NCI-H187 treated with DMSO at 0.1 percent for 48 hours (cell line): ENCODE results near the gene RRP9.
"Not testable (repeated sequence)": the region's sequence is repeated elsewhere in the genome, so short reads cannot be mapped to it uniquely, and the experiment has no call there.

Experiments used
- DNase-seq: peaks from one replicate; lab custom pipeline; 2025; lab: John Stamatoyannopoulos, UW

RRP9 gene

GRCh38 chr3:51938780-51939425, 2.8 kb downstream of the RRP9 start:
- DNase-seq, result no peak

GRCh38 chr3:51937611-51938450, 3.9 kb downstream of the RRP9 start:
- DNase-seq, result no peak

- no peak for DNase-seq
These were observed 4.7 kb downstream of the RRP9 start for GRCh38 chr3:51937014-51937413.

DNA sequence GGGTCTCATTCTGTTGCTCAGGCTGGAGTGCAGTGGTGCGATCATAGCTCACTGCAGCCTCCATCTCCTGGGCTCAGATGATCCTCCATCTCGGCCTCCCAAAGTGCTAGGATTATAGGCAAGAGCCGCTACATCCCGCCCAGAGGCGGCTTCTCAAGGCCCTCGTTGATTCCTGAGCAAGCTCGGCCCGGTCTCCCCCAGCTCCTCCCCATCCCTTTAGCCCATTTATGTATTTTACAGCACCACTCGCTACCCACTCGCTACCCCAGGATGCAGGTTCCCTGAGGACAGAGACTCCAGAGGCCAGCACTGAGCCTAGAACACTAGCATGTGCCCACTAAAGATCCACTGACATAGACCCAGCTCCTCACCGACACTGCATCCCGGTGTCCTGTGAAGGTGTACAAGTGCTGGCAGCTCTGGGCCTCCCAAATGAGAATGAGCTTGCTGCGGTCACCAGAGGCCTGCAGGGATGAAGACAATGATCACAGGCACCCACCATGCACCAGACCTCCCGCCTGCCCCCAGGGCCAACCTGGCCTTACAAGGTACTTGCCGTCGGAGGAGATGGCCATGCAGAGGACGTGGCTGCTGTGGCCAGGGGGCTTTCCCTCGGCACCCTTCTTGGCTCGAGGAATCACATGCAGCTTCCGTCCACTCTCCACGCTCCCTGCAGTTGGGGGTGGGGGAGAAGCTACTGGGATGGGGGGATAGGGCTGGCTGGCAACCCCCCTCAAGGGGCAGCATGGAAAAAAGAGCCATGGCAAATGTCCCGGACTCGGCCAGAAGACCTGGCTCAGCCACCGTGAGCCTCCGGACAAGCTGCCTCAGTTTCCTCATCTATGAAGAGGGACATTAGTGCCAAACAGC, 5.6 kb downstream of the RRP9 start:
- no peak for DNase-seq

- no peak for DNase-seq
These were observed 6.5 kb downstream of the RRP9 start for GRCh38 chr3:51934991-51935885.

GRCh38 chr3:51934139-51934850, 7.4 kb downstream of the RRP9 start:
- DNase-seq, result no peak

GRCh38 chr3:51933471-51934138, 8.1 kb downstream of the RRP9 start:
- no peak for DNase-seq

DNA sequence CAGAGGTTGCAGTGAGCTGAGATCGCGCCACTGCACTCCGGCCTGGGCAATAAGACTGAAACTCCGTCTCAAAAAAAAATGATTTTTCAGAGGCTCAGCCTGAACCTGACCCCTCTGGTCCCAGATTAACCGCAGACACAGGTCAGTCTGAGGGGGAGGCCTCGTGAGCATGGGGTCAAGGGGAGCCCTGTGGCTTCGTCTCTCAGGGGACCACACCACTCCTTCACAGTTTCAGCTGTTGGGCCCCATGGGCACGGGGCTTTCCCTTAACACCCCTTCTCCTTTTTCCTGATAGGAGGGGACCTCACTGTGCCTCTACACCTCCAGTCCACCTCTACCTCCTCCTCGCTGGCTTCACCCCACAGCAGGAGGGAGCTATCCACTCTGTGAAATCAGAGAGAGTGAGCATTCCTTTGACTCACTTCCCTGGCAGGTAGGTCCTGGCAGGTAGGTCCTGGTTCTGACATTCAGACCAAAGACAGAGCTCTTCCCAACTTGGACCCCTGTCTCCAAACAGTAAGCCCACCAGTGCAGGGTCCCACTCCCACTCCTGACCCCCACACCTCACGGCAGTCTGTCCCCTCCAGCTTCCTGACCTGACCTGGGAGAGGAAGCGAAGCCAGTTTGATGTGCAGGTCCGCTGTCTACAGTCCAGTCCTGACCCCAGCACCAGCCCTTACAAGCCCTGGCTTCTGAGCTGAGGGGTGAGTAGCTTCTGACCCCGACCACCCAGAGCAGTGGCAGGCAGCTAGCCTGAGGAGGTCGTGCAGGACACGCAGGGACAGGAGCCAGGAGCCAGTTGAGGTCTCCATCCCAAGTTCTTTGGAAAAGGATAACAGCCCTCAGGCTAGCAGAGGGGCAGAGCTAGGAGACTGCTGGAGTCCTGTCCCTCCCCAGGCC, 9.0 kb downstream of the RRP9 start:
- no peak for DNase-seq

- no peak for DNase-seq
These were observed 9.9 kb downstream of the RRP9 start for GRCh38 chr3:51931756-51932155.

- DNase-seq, result no peak
These were observed 11.3 kb downstream of the RRP9 start for GRCh38 chr3:51930439-51930838.

DNA sequence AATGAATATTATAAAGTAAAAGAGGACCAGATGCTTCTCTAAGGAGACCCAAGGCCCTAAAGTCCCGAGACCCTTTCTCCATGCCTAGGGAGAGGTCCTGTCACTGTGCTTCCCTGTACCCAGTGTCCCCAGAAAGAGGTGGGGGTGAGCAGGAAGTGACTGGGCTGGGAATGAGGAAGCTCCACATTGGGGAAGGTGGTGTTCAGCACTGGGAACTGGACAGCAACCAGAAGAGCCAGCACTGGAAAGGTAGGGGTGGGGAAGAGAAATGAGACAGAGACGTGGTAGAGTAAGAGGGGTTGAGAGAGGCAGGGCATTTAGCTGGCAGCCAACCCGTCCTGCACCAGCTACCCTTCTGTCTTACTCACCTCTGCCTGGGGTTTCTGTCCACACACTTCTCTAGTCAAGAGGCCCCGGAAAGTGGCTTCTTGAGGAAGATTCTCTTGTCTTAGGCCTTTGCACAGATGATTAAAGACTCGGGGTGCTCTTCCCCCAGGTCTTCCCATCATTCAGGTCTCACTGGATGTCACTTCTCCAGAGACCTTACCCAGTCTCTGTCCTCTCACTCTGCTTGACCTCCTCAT, 12.2 kb downstream of the RRP9 start:
- no peak for DNase-seq

- DNase-seq, result not testable (repeated sequence)
These were observed 12.7 kb downstream of the RRP9 start for GRCh38 chr3:51928981-51929380.

GRCh38 chr3:51928438-51928837, 13.3 kb downstream of the RRP9 start:
- no peak for DNase-seq

- DNase-seq, result no peak
These were observed 14.4 kb downstream of the RRP9 start for GRCh38 chr3:51927061-51927977.

DNA sequence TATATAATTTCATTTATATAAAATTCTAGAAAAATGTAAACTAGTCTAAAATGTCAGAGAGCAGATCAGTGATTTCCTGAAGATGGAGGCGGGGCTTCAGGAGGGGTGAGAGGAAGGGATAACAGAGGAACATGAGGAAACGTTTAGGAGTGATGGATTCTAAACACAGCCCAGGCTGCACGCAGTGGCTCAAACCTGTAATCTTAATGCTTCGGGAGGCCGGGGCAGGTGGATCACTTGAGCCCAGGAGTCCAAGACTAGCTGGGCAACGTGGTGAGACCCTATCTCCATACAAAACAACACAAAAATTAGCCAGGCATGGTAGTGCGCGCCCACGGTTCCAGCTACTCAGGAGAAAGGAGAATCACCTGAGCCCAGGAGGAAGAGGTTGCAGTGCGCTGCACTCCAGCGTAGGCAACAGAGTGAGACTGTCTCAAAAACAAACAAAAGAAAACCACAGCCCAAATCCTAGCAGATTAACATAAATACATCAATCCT, 20.6 kb downstream of the RRP9 start:
- DNase-seq, result no peak

GRCh38 chr3:51916418-51916817, 25.3 kb downstream of the RRP9 start:
- DNase-seq, result no peak

- DNase-seq, result no peak
These were observed 33.7 kb downstream of the RRP9 start for GRCh38 chr3:51908026-51908425.
